Nephron (organoid): ENCODE measurements around the gene CDH23.

Experiments
- H3K27ac Mint-ChIP-seq, 3 experiments: 2 replicates each; pipeline ENCODE4 v1.8.0; 2020; ENCODE audit warnings: mixed read lengths in 3 of 3, mild to moderate bottlenecking in 2 of 3, moderate library complexity in 1 of 3
- H3K27me3 Mint-ChIP-seq: 2 replicates; pipeline ENCODE4 v1.8.0; 2021; ENCODE audit warnings: low read depth, mild to moderate bottlenecking, moderate library complexity, mixed read lengths
- H3K36me3 Mint-ChIP-seq: 2 replicates; pipeline ENCODE4 v1.8.0; 2020; ENCODE audit warnings: low read depth, mixed read lengths
- H3K4me1 Mint-ChIP-seq: 2 replicates; pipeline ENCODE4 v1.8.0; 2020; ENCODE audit warnings: mixed read lengths
- H3K4me3 Mint-ChIP-seq, 3 experiments: 2 replicates each; pipeline ENCODE4 v1.8.0; 2020; ENCODE audit warnings: mild to moderate bottlenecking in 3 of 3, mixed read lengths in 3 of 3, moderate library complexity in 2 of 3
- H3K9me3 Mint-ChIP-seq: 2 replicates; pipeline ENCODE4 v1.8.0; 2020; ENCODE audit warnings: mixed read lengths
- CTCF ChIP-seq, 3 experiments: fragments of 200-600 bp; sonication (generic); IDR thresholded peaks; one replicate each; pipeline ENCODE4 v1.5.0; 2021; ENCODE audit warnings: antibody characterized with exemption in 3 of 3; ENCODE audit not compliant: unreplicated experiment in 3 of 3

CDH23 gene

GRCh38 chr10:71618176-71618575 is 221.5 kb downstream of the CDH23 start:
- H3K4me1 Mint-ChIP-seq = peaks cover 25% of the 10 kb centered on the region
- H3K9me3 Mint-ChIP-seq = peaks cover 2% of the 10 kb centered on the region
- no peak for TF ChIP-seq CTCF (IDR thresholded peaks at IDR 0.05; ENCODE audit: unreplicated experiment in 3 of 3)
- no peak overlapping the region for H3K27ac Mint-ChIP-seq
- H3K4me3 Mint-ChIP-seq = no peak overlapping the region
- H3K36me3 Mint-ChIP-seq = no peaks in the 10 kb centered on the region
- peaks cover 24% of the 10 kb centered on the region for H3K27me3 Mint-ChIP-seq

- Mint-ChIP-seq H3K4me3 (no peak overlapping the region), H3K27me3 (peaks cover 26% of the 10 kb centered on the region), H3K4me1 (peaks cover 29% of the 10 kb centered on the region), H3K9me3 (peaks cover 2% of the 10 kb centered on the region), H3K36me3 (no peaks in the 10 kb centered on the region), H3K27ac (no peak overlapping the region)
- TF ChIP-seq CTCF (IDR thresholded peaks at IDR 0.05; ENCODE audit: unreplicated experiment in 3 of 3) = no peak
Observed at GRCh38 chr10:71618598-71618997, 221.9 kb downstream of the CDH23 start.

GRCh38 chr10:71620642-71621041 is 223.9 kb downstream of the CDH23 start:
- TF ChIP-seq CTCF (IDR thresholded peaks at IDR 0.05; ENCODE audit: unreplicated experiment in 3 of 3) = no peak
- no peak overlapping the region for H3K4me3 Mint-ChIP-seq
- peaks cover 37% of the 10 kb centered on the region for H3K4me1 Mint-ChIP-seq
- no peaks in the 10 kb centered on the region for H3K36me3 Mint-ChIP-seq
- peaks cover 27% of the 10 kb centered on the region for H3K27me3 Mint-ChIP-seq
- H3K9me3 Mint-ChIP-seq = peaks cover 2% of the 10 kb centered on the region
- peak overlapping the region in 2 of 3 experiments; percentile 9 to 25 for H3K27ac Mint-ChIP-seq

- Mint-ChIP-seq H3K27ac (peak overlapping the region; percentile 9 to 48 (median 25)), H3K27me3 (peaks cover 27% of the 10 kb centered on the region), H3K4me3 (no peak overlapping the region), H3K9me3 (peaks cover 2% of the 10 kb centered on the region), H3K4me1 (peaks cover 43% of the 10 kb centered on the region), H3K36me3 (no peaks in the 10 kb centered on the region)
- no peak for TF ChIP-seq CTCF (IDR thresholded peaks at IDR 0.05; ENCODE audit: unreplicated experiment in 3 of 3)
Observed at GRCh38 chr10:71621231-71622153, 224.8 kb downstream of the CDH23 start.

GRCh38 chr10:71622154-71622526 is 225.4 kb downstream of the CDH23 start:
- no peak overlapping the region for H3K4me3 Mint-ChIP-seq
- peaks cover 27% of the 10 kb centered on the region for H3K27me3 Mint-ChIP-seq
- H3K4me1 Mint-ChIP-seq = peaks cover 46% of the 10 kb centered on the region
- H3K9me3 Mint-ChIP-seq = peaks cover 2% of the 10 kb centered on the region
- peak overlapping the region in 2 of 3 experiments; percentile 8 to 23 for H3K27ac Mint-ChIP-seq
- H3K36me3 Mint-ChIP-seq = no peaks in the 10 kb centered on the region
- no peak for TF ChIP-seq CTCF (IDR thresholded peaks at IDR 0.05; ENCODE audit: unreplicated experiment in 3 of 3)

GRCh38 chr10:71622616-71623015 is 225.9 kb downstream of the CDH23 start:
- Mint-ChIP-seq H3K36me3 (no peaks in the 10 kb centered on the region), H3K4me3 (no peak overlapping the region), H3K4me1 (peaks cover 49% of the 10 kb centered on the region), H3K9me3 (peaks cover 2% of the 10 kb centered on the region), H3K27me3 (peaks cover 32% of the 10 kb centered on the region), H3K27ac (peak overlapping the region in 1 of 3 experiments; percentile 14)
- TF ChIP-seq CTCF (IDR thresholded peaks at IDR 0.05; ENCODE audit: unreplicated experiment in 3 of 3) = no peak
